ENCODE data around the gene RAP1GAP2.

RAP1GAP2 gene

GRCh38 chr17:3004150-3004801 is 208.0 kb downstream of the RAP1GAP2 start:
- peak; percentile 97 for DNase-seq

DNA sequence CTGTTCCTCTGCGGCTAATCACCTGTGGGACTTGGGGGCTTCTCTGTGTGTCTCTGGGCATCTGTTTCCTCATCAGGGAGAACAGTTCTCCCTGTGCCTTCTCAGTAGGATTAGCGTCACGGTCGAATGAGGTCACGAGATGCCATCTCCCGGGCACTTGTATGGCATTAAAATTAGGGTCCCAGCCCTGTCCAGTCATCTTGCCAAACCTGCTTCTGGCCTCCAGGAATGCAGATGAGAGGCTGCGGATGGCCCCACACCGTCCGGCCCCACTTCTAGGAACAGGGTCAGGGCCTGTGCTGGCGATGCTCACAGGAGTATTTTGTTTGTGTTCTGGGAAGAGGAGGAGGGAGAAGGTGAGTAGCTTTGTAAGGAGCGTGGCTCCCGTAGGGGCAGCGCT is 208.7 kb downstream of the RAP1GAP2 start:
- no peak for DNase-seq

DNA sequence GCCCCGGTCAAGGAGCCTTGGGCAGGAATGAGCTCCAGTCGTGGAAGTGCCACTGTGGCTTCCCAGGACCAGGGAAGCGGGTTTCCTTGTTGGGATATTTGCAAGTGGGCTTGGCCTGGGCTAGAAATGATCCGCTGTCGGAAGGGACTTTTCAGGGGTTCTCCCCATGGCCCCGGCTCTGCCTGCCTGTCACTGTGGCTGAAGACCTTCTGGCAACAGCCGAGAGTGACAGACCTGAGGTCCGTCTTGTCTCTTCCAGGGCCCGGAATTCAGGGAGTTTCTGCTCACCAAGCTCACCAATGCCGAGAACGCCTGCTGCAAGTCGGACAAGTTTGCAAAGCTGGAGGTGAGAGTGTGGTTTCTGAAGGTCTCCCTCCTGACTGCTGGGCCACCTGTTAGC is 209.5 kb downstream of the RAP1GAP2 start:
- no peak for DNase-seq

GRCh38 chr17:3006801-3007200 is 210.6 kb downstream of the RAP1GAP2 start:
- no peak for DNase-seq

- no peak for DNase-seq
Measured at GRCh38 chr17:3007651-3008121, 211.4 kb downstream of the RAP1GAP2 start.

GRCh38 chr17:3008336-3009288 is 212.4 kb downstream of the RAP1GAP2 start:
- DNase-seq, result no peak

GRCh38 chr17:3009411-3009920 is 213.2 kb downstream of the RAP1GAP2 start:
- no peak for DNase-seq

GRCh38 chr17:3011891-3012290 is 215.7 kb downstream of the RAP1GAP2 start:
- DNase-seq, result no peak

- peak; percentile 81 for DNase-seq
Measured at GRCh38 chr17:3012926-3013581, 216.8 kb downstream of the RAP1GAP2 start.

GRCh38 chr17:3015890-3016289 is 219.7 kb downstream of the RAP1GAP2 start:
- no peak for DNase-seq

- no peak for DNase-seq
Measured at GRCh38 chr17:3017936-3018335, 221.7 kb downstream of the RAP1GAP2 start.

- DNase-seq, result no peak
Measured at GRCh38 chr17:3019761-3020160, 223.5 kb downstream of the RAP1GAP2 start.

- DNase-seq, result no peak
Measured at GRCh38 chr17:3020381-3020780, 224.1 kb downstream of the RAP1GAP2 start.

- no peak for DNase-seq
Measured at GRCh38 chr17:3022197-3022596, 226.0 kb downstream of the RAP1GAP2 start.

- no peak for DNase-seq
Measured at GRCh38 chr17:3024346-3024745, 228.1 kb downstream of the RAP1GAP2 start.

DNA sequence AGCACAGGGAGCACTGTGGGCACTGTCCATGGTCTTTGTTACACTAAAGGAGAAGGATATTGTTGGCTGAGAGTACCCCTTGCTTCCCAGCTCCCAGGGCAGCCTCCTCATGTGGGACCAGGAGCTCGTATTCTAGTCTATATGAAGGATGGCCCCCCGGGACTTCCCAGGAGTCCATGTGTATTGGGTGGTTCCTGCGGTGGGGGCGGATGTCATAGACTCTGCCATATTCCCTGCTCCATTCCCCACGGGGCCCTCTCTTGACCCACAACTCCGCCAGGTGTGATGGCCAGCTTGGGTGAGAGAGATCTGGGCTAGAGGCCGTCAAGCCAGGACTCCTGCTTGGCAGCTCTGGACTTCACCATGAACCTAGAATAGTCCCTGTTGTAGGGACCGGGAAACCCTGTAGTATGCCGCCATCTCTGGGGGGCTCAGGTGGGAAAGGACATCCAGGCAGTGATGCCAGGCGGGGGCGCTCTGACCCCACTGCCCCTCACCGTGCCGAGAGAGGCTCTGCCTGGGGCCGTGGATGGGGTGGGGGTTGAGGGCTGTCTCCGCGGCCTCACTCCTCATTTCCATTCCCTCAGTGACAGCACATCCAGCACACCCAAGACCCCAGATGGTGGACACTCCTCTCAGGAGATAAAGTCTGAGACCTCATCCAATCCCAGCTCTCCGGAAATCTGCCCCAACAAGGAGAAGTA is 229.3 kb downstream of the RAP1GAP2 start:
- no peak for DNase-seq

GRCh38 chr17:3026125-3026855 is 230.1 kb downstream of the RAP1GAP2 start:
- no peak for DNase-seq

DNA sequence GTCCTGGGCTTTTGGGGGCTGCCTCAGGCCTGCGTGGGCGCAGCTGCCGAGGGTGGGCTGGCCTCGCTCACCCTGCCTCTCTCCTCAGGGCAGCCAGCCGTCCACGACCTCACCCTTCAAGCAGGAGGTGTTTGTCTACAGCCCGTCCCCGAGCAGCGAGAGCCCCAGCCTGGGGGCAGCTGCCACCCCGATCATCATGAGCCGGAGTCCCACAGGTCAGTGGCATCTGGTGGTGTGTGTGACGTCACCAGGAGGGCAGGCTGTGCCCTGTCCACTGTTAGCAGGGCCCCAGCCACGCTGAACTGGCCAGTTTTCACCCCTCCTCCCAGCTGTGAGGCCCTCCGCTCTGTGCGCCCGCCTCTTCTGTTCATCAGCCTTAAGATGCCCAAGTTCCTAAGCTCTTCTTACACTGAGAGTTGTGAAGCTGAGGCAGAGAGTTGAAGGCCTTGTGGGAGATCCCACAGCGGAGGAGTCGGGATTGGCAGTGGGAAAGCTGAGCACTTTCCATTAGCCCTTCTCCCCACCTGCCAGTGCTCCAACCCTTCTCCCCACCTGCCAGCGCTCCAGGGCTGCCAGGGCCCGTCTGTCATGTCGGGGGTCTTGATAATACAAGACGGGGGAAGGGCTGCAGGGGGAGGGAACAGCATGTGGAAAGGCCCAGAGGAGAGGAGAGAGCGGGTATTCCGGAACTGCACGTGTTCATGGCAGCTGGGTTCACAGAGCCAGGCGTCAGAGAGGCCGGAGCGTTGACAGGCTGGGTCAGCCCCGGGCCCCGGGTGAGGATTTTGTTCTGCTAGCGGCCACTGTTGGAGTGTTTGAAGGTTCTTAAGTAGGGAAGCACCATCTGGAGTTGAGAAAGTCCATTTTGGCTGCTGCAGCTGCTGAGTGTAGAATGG is 230.9 kb downstream of the RAP1GAP2 start:
- no peak for DNase-seq

- DNase-seq, result no peak
Measured at GRCh38 chr17:3027786-3028532, 231.7 kb downstream of the RAP1GAP2 start.

All from right forelimb (tissue), 1 donor.